OCI-LY7 (cell line): ENCODE results near the gene WIPF1.

ENCODE experiments used
- EZH2phosphoT487 ChIP-seq: fragments of 200-600 bp; sonication (generic); IDR thresholded peaks from 2 replicates; pipeline ENCODE4 v1.6.1; 2018; ENCODE audit warnings: low read depth, borderline replicate concordance, mild to moderate bottlenecking, mixed run types, antibody characterized with exemption, low read length, moderate library complexity, mixed read lengths
- TF ChIP-seq, protein P1 (sequence below): fragments of 200-600 bp; sonication (generic); conservative IDR thresholded peaks from 2 replicates; pipeline ENCODE4 v1.5.1; 2014; ENCODE audit warnings: mild to moderate bottlenecking, antibody characterized with exemption, low read length, moderate library complexity, mixed read lengths

- TF ChIP-seq, protein P1, sequence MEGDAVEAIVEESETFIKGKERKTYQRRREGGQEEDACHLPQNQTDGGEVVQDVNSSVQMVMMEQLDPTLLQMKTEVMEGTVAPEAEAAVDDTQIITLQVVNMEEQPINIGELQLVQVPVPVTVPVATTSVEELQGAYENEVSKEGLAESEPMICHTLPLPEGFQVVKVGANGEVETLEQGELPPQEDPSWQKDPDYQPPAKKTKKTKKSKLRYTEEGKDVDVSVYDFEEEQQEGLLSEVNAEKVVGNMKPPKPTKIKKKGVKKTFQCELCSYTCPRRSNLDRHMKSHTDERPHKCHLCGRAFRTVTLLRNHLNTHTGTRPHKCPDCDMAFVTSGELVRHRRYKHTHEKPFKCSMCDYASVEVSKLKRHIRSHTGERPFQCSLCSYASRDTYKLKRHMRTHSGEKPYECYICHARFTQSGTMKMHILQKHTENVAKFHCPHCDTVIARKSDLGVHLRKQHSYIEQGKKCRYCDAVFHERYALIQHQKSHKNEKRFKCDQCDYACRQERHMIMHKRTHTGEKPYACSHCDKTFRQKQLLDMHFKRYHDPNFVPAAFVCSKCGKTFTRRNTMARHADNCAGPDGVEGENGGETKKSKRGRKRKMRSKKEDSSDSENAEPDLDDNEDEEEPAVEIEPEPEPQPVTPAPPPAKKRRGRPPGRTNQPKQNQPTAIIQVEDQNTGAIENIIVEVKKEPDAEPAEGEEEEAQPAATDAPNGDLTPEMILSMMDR = no peak
- no peak for TF ChIP-seq EZH2phosphoT487
These were observed 45.8 kb upstream of the WIPF1 start for GRCh38 chr2:174643356-174643755.
